ENCODE results near the gene DNAJB8.

Gene DNAJB8

DNA sequence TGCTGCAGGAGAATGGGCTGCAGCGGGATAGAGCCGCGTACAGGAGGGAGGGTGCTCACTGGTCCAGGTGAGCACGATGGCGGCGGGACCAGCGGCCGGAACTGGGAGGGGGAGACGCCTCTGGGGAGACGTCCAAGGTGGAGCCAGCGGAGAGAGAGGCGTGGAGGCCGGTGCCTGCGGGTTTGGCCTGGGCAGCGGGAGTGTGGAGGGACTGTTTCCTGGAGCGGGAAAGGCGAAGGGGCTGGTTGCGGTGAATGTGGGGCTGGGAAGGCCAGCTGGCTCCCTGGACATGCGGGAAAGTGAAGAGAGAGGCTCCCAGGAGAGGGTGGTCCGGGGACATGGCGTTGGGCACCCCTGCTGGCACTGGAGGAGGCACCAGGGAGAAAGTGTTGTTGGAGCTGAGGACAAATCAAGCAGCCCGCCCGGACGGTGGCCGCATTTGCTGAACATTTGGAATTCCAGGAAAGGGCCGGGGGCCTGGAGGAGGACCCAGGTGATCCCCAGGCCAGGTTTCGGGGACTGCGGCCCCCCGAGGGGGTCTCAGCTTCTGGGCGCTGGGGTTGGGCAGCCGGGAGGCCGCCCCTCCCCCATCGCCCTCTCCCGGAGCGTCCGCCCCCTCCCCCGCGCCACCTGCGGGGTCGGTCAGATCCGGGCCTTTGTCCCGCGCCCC lies 34.3 kb downstream of the DNAJB8 start:
- H3K36me3 Mint-ChIP-seq (ENCODE audit: low read depth) = no peaks in the 10 kb centered on the region
- TF ChIP-seq, protein P1, sequence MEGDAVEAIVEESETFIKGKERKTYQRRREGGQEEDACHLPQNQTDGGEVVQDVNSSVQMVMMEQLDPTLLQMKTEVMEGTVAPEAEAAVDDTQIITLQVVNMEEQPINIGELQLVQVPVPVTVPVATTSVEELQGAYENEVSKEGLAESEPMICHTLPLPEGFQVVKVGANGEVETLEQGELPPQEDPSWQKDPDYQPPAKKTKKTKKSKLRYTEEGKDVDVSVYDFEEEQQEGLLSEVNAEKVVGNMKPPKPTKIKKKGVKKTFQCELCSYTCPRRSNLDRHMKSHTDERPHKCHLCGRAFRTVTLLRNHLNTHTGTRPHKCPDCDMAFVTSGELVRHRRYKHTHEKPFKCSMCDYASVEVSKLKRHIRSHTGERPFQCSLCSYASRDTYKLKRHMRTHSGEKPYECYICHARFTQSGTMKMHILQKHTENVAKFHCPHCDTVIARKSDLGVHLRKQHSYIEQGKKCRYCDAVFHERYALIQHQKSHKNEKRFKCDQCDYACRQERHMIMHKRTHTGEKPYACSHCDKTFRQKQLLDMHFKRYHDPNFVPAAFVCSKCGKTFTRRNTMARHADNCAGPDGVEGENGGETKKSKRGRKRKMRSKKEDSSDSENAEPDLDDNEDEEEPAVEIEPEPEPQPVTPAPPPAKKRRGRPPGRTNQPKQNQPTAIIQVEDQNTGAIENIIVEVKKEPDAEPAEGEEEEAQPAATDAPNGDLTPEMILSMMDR (IDR thresholded peaks at IDR 0.05; ENCODE audit: unreplicated experiment in 3 of 3) = no peak
- peak overlapping the region; percentile 42 to 92 (median 70) for H3K27ac Mint-ChIP-seq
- H3K4me3 Mint-ChIP-seq = peak overlapping the region; percentile 66 to 83 (median 76)
- peaks cover 21% of the 10 kb centered on the region for H3K4me1 Mint-ChIP-seq
- peaks cover 79% of the 10 kb centered on the region for H3K27me3 Mint-ChIP-seq (ENCODE audit: low read depth)
- H3K9me3 Mint-ChIP-seq = no peaks in the 10 kb centered on the region

DNA sequence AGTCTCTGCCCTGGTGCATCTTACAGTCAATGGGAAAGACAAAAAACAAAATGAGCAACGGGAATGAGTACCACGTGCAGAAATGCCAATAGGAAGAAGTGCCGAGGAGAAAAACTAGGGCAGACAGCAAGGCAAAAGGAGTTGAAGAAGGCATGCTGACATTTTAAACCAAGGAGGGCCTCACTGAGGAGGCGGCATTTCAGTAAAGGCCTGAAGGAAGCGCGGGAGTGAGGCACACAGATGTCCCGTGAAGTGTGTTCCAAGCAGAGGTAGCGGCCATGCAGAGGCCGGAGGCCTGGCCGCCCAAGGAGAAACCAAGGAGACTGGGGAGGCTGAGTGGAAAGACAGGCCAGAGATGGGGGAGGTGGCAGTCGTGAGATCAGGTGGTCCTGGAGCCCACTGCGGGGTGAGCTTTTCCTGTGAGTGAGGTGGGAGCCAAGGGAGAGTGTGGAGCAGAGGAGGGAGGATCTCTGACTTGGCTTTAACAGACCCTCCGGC lies 34.8 kb downstream of the DNAJB8 start:
- Mint-ChIP-seq H3K4me1 (peaks cover 21% of the 10 kb centered on the region), H3K27ac (peak overlapping the region; percentile 42 to 92 (median 70)), H3K9me3 (no peaks in the 10 kb centered on the region), H3K36me3 (ENCODE audit: low read depth) (no peaks in the 10 kb centered on the region), H3K27me3 (ENCODE audit: low read depth) (peaks cover 81% of the 10 kb centered on the region), H3K4me3 (peak overlapping the region; percentile 66 to 83 (median 76))
- TF ChIP-seq, protein P1 (IDR thresholded peaks at IDR 0.05; ENCODE audit: unreplicated experiment in 3 of 3) = no peak

DNA sequence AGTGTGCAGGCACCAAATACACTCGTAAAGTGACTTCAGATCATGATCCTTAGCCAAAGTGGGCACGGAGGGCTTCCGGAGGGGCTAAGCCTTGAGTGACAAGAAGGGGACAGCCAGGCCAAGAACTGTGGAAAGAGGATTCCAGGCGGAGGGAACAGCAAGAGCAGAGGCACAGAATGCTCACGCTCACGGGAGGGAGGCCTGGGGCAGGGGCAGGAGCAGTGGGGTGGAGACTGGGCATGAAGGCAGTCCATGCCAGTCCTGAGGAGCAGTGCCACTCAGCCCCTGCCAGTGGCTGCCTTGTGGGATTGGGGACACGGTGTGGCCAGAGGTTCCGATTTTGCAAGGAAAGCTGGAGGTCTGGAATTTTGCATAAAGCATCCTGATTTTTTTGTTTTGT lies 36.0 kb downstream of the DNAJB8 start:
- H3K27ac Mint-ChIP-seq = peak overlapping the region in 1 of 3 experiments; percentile 21
- H3K4me1 Mint-ChIP-seq = peaks cover 21% of the 10 kb centered on the region
- TF ChIP-seq, protein P1 (IDR thresholded peaks at IDR 0.05; ENCODE audit: unreplicated experiment in 3 of 3) = no peak
- H3K4me3 Mint-ChIP-seq = peak overlapping the region; percentile 43 to 55 (median 52)
- H3K9me3 Mint-ChIP-seq = no peaks in the 10 kb centered on the region
- H3K27me3 Mint-ChIP-seq (ENCODE audit: low read depth) = peaks cover 74% of the 10 kb centered on the region
- H3K36me3 Mint-ChIP-seq (ENCODE audit: low read depth) = no peaks in the 10 kb centered on the region

DNA sequence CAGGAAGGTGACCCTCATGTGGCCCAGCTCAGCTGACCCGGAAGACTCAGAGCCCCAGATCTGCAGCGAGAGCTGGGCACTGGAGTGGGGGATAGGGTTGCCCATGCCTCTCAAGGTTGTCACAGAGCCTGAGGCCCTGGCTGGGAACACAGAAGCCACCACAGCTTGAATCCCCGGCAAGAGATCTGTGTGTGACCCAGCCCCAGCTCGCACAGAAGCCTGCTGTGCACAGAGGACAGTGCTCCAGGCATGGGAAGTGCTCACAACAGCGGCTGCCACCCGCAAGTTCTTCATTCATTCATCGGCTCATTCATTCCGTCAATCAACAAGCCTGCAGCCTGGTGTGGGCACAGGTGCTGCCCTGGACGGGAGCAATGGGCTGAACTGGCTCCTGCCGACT lies 36.4 kb downstream of the DNAJB8 start:
- Mint-ChIP-seq H3K4me1 (peaks cover 21% of the 10 kb centered on the region), H3K9me3 (no peaks in the 10 kb centered on the region), H3K27me3 (ENCODE audit: low read depth) (peaks cover 77% of the 10 kb centered on the region), H3K36me3 (ENCODE audit: low read depth) (no peaks in the 10 kb centered on the region), H3K27ac (peak overlapping the region in 1 of 3 experiments; percentile 21), H3K4me3 (peak overlapping the region in 2 of 3 experiments; percentile 43 to 52)
- TF ChIP-seq, protein P1 (IDR thresholded peaks at IDR 0.05; ENCODE audit: unreplicated experiment in 3 of 3) = no peak

DNA sequence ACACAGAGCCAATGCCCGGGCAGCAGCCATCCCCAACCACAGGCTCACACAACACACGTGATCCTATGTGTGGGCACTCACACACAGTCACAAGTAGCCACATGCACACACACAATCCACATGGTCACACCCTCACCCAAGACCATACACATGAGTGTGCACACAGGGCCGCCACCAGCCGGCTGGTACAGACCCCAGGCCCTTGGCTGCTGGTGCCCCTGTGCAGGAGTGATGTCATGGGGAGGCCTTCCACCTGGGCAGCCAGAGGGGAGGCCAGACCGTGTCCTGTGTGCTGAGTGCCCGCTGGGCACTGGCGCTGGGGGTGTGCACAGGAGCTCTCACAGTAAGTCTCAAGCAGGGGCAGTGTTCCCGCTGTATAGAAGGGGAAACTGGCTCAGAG lies 36.9 kb downstream of the DNAJB8 start:
- no peak overlapping the region for H3K27ac Mint-ChIP-seq
- H3K4me1 Mint-ChIP-seq = peaks cover 27% of the 10 kb centered on the region
- H3K9me3 Mint-ChIP-seq = no peaks in the 10 kb centered on the region
- peaks cover 78% of the 10 kb centered on the region for H3K27me3 Mint-ChIP-seq (ENCODE audit: low read depth)
- TF ChIP-seq, protein P1 (IDR thresholded peaks at IDR 0.05; ENCODE audit: unreplicated experiment in 3 of 3) = no peak
- H3K36me3 Mint-ChIP-seq (ENCODE audit: low read depth) = no peaks in the 10 kb centered on the region
- peak overlapping the region in 2 of 3 experiments; percentile 15 to 32 for H3K4me3 Mint-ChIP-seq

DNA sequence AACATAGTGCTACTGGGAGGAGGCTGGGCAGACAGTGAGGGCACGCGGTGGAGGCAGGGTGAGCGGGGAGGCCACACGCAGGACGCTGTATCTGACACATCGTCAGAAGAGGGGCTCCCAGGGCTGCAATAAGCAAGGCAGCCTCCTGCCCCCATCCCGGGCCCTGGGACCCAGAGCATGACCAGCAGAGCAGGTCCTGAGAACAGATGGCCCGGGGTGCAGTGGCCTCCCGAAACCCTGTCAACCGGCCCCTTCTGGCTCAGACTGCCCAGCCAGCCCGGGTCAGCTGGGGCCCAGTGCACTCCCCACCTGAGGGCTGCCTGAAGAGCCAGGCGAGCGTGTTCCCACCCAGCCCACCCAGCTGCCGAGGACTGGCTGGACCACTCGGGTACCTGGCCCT lies 37.4 kb downstream of the DNAJB8 start:
- H3K4me1 Mint-ChIP-seq = peaks cover 32% of the 10 kb centered on the region

More for the DNA sequence above, 37.4 kb downstream of the DNAJB8 start:
- no peaks in the 10 kb centered on the region for H3K36me3 Mint-ChIP-seq (ENCODE audit: low read depth)
- H3K4me3 Mint-ChIP-seq = no peak overlapping the region
- H3K27ac Mint-ChIP-seq = no peak overlapping the region
- TF ChIP-seq, protein P1 (IDR thresholded peaks at IDR 0.05; ENCODE audit: unreplicated experiment in 3 of 3) = no peak
- peaks cover 79% of the 10 kb centered on the region for H3K27me3 Mint-ChIP-seq (ENCODE audit: low read depth)
- H3K9me3 Mint-ChIP-seq = no peaks in the 10 kb centered on the region

All from nephron (organoid).